ENCODE results near the gene PEX11A. TPM values are rescaled to one million over a fixed set of nuclear protein-coding genes. Genes with fewer than 3 reads are reported as not detected.

The PEX11A gene, protein sequence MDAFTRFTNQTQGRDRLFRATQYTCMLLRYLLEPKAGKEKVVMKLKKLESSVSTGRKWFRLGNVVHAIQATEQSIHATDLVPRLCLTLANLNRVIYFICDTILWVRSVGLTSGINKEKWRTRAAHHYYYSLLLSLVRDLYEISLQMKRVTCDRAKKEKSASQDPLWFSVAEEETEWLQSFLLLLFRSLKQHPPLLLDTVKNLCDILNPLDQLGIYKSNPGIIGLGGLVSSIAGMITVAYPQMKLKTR
- total RNA-seq, result 7.5 and 10.6 TPM in 2 replicates

DNA sequence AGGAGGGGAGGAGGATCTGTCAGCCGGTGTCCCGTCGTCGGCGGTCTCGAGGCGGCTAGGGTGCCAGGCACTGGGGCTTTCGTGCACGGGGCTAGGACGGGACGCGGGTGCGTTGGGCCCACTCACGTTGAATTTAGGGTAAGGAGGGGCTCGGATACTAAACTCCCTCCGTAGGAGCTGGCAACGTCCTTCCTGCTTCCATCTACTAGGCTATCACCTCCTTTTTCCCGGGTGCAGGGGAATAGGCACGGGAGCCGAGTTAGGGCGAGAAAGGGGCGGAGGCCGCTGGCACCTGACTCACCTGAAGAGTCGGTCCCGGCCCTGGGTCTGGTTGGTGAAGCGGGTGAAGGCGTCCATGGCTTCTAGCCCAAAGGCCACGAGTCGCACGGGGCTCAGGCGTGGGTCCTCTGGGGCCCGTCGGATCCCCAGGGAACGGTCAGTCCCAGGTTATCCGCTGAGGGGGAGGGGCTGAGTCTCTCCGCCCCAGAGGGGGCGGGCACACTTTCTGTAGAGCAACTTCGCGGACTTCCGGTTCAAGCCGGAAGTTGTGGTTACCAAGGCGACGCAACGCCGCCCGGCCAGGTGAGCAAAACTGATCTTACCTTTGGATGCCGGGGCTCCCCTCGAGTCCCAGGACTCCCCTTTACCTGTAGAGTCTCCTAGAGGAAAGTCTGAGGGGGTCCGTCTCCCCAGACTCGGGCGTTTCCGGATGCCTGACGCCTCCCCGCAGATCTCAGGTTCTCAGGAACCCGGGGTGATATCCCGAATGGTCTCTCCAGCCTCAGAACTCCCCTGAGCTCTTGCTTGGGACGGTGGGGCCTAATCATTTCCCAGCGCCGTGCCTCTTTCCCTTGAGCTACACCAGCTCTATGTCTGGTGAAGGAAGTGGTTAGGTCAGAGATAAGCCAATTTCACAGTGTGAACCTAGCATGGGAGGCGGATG lies at the start of gene PEX11A, which contains the start of gene WDR93:
Gene PEX11A (minus strand): TSS at position 479 of the 943 bp plus-strand sequence. CDS start 122 bp downstream, at position 357.
Gene WDR93 (plus strand): TSS at position 536 of the 943 bp plus-strand sequence. CDS start 10,936 bp downstream, outside the sequence.

DNA sequence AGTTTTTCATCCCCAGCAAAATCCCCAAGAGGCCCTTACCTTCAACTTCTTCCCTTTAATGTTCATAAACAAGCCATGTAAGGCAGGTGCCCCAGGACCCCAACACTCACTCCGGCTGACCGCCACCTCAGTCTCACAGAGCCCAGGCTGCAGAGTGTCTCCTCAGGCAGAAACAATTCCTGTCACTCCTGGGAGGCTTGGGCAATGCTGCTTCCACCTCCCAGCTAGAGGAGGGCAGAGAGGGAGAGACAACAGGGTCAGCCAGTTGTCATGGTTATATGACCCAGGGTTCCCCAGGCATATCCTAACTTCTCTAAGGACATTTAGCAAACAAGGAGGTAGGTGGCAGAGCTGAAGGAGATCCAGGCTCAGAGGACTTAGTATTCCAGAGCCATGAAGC lies 11.3 kb downstream of the PEX11A start, which contains the start of gene PLIN1:
Gene PLIN1 (minus strand): TSS at position 156 of the 400 bp plus-strand sequence. CDS start 1,878 bp downstream, outside the sequence.

DNA sequence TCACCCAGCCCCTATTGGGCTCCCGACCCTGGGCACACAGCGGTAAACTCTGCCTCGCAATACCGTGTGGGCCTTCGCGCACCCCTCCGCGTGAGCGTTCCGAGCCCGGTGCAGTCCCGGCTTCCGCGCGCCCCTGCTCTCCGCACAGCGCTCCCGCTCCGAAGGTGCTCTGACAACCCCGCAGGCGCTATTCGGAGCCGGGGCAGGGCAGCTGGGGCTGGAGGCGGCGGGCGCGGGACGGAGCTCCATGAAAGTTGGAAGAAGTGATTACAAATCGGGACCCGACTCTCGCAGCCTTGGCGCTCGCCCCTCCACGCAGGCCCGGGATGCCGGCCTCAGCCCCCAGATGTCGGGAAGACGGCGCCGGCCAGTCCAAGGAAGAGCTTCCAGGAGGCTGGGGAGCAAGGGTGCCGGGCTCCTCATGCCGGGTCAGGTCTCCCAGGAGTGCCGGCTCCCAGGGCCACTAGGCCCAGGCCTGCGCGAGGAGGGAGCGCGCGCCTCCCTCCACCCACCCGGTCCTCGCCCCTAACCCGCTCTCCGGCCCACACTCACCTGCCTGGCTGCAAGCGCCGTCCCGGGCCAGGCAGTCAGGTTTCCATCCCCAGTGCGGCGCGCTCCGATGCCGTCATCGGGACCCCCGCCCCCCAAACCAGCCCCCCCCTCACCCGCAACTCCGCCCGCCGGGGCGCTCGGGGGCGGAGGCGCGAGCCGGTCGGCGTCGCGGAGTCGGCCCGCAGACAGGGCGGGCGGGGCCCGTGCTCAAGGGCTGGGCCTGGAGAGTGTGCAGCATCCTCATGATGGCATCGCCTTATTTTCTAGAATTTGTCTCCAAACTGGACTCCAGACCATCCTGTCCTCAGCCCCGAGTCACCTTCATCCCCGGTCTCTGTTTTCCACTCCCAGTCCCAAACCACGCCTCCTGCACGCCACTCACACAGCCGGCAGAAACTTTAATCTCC lies 35.4 kb downstream of the PEX11A start, which contains the start of gene KIF7:
Gene KIF7 (minus strand): TSS at position 621 of the 959 bp plus-strand sequence. CDS start 2,537 bp downstream, outside the sequence.

Other genes with a start within 250 kb of the PEX11A start
- 0.07 and 0.50 TPM in 2 replicates for gene RHCG, start 194.2 kb downstream of the PEX11A start, total RNA-seq
- 1.7 and 2.7 TPM in 2 replicates for gene TICRR, start 115.3 kb downstream of the PEX11A start, total RNA-seq
- 14.3 and 19.9 TPM in 2 replicates for gene KIF7, start 35.3 kb downstream of the PEX11A start, total RNA-seq
- 0.23 and 0.33 TPM in 2 replicates for gene PLIN1, start 11.4 kb downstream of the PEX11A start, total RNA-seq
- 0.07 TPM in 1 of 2 replicates, not detected in the other for gene WDR93, start 57 bp upstream of the PEX11A start, total RNA-seq
- 0.20 and 0.26 TPM in 2 replicates for gene MESP1, start 60.5 kb upstream of the PEX11A start, total RNA-seq
- 0.66 and 0.78 TPM in 2 replicates for gene MESP2, start 85.6 kb upstream of the PEX11A start, total RNA-seq
- 90.6 and 222 TPM in 2 replicates for gene ANPEP, start 124.1 kb upstream of the PEX11A start, total RNA-seq
- gene AP3S2, start 203.2 kb upstream of the PEX11A start, total RNA-seq, result 35.8 and 52.9 TPM in 2 replicates
- gene ARPIN, start 222.2 kb upstream of the PEX11A start, total RNA-seq, result 8.8 and 11.9 TPM in 2 replicates